22Rv1 (cell line): ENCODE measurements around the gene SUFU.

Experiments used
- CTCF ChIP-seq: fragments of 450-650 bp; IDR thresholded peaks from 2 replicates; pipeline ENCODE4 v1.5.1; 2017; ENCODE audit warnings: mild to moderate bottlenecking
- ZFX ChIP-seq: fragments of 450-650 bp; IDR thresholded peaks from 2 replicates; pipeline ENCODE4 v1.6.1; 2017; ENCODE audit warnings: antibody characterized with exemption, borderline replicate concordance

GRCh38 chr10:102586858-102587257 is 83.1 kb downstream of the SUFU start:
- TF ChIP-seq CTCF (no peak), ZFX (no peak)
